Body of pancreas (tissue), 4 donors: ENCODE measurements around the gene PLCG2. TPM values are rescaled to one million over a fixed set of nuclear protein-coding genes. Genes with fewer than 3 reads are reported as not detected.

Source experiments
- ATAC-seq: fragments of 150-250 bp; one replicate; pipeline ENCODE4 v1.9.1; 2016
- DNase-seq, 4 donors: peaks; one replicate each; pipeline ENCODE4 v3.0.0-alpha.2; 2019
- H3K27ac ChIP-seq, 4 donors: fragments of 200-600 bp; sonication (generic); 1 replicate in 3 of 4; 2 replicates in 1 of 4; pipeline versions ENCODE4 v1.5.1 to v1.6.1; 2016 to 2019; ENCODE audit warnings: mild to moderate bottlenecking in 1 of 4, mixed read lengths in 1 of 4, moderate library complexity in 1 of 4
- H3K27me3 ChIP-seq, 2 donors: fragments of 200-600 bp; sonication (generic); one replicate each; pipeline ENCODE4 v1.6.0; 2016; ENCODE audit warnings: mild to moderate bottlenecking in 1 of 2
- H3K36me3 ChIP-seq, 2 donors: fragments of 200-600 bp; sonication (generic); replicated peaks in 1 of 2; 2 replicates each; pipeline ENCODE4 v1.5.1; 2016; ENCODE audit warnings: low read depth in 2 of 2; ENCODE audit not compliant: insufficient read depth in 1 of 2
- H3K4me1 ChIP-seq: fragments of 200-600 bp; sonication (generic); one replicate; pipeline ENCODE4 v1.6.0; 2016
- H3K4me3 ChIP-seq, 2 donors: fragments of 200-600 bp; sonication (generic); 1 replicate in 1 of 2; 2 replicates in 1 of 2; pipeline ENCODE4 v1.5.1; 2016 to 2019
- H3K9me3 ChIP-seq, 3 donors: fragments of 200-600 bp; sonication (generic); 1 replicate in 2 of 3; 2 replicates in 1 of 3; pipeline ENCODE4 v1.5.1; 2016
- CTCF ChIP-seq, 7 experiments: fragments of 450-650 bp in 4 of 7; fragments of 200-600 bp in 3 of 7; sonication (generic) in 3 of 7; IDR thresholded peaks; one replicate each; pipeline ENCODE4 v1.5.1; 2016 to 2019; ENCODE audit warnings: antibody characterized with exemption in 7 of 7
- POLR2A ChIP-seq, 3 donors: fragments of 450-650 bp; IDR thresholded peaks; one replicate each; pipeline ENCODE4 v1.6.1; 2016; ENCODE audit warnings: antibody characterized with exemption in 3 of 3, mild to moderate bottlenecking in 2 of 3
- WGBS, 2 donors: methylation state at CpG; one replicate each; pipeline ENCODE4 v1.1.5; 2017; 5-methylcytosine and 5-hydroxymethylcytosine counted together
- intact Hi-C: fragments of 100-400 bp; cut with DNase I; formaldehyde crosslinking; loops from one replicate; pipeline ENCODE4 v1.15.1; 2023
- total RNA-seq, 2 donors: library from RNA; depleted of rRNA; stranded (reverse); fragments of >200 nt; gene quantifications; one replicate each; pipeline ENCODE4 v1.1.0, GENCODE V29; 2016

The PLCG2 gene
- total RNA-seq, 2 donors from 2014 or later, result 6.7 to 9.6 TPM

GRCh38 chr16:81883235-81883634 is 104.1 kb downstream of the PLCG2 start:
- no peak for ATAC-seq
- Histone ChIP-seq H3K9me3 (no peaks in the 10 kb centered on the region), H3K27ac (no peak overlapping the region), H3K4me3 (no peak overlapping the region), H3K4me1 (no peaks in the 10 kb centered on the region), H3K27me3 (no peaks in the 10 kb centered on the region), H3K36me3 (no peaks in the 10 kb centered on the region)
- DNase-seq, result no peak
- intact Hi-C loops, result no loop called here
- WGBS, 2 donors, result 67 to 78% methylated on average over 4 to 6 of the region's 6 CpGs
- no peak for TF ChIP-seq POLR2A (IDR thresholded peaks at IDR 0.05)
- TF ChIP-seq CTCF (IDR thresholded peaks at IDR 0.05), result no peak

- no peaks in the 10 kb centered on the region for H3K4me1 ChIP-seq
- DNase-seq (peak in 3 of 4 donors; percentile 19 to 24 (median 20)), ATAC-seq (peak; percentile 38)
- no peak overlapping the region for H3K4me3 ChIP-seq
- WGBS, 2 donors, result 27 to 32% methylated on average over 8 to 9 of the region's 9 CpGs
- H3K9me3 ChIP-seq, result no peaks in the 10 kb centered on the region
- H3K27ac ChIP-seq, result no peak overlapping the region
- no peaks in the 10 kb centered on the region for H3K36me3 ChIP-seq
- TF ChIP-seq CTCF (IDR thresholded peaks at IDR 0.05) (peak; percentile 43 to 59 (median 50)), POLR2A (IDR thresholded peaks at IDR 0.05) (no peak)
- H3K27me3 ChIP-seq, result no peaks in the 10 kb centered on the region
- intact Hi-C loops, result no loop called here
Measured at GRCh38 chr16:81885976-81886586, 107.0 kb downstream of the PLCG2 start.

GRCh38 chr16:81888520-81889394 is 109.7 kb downstream of the PLCG2 start:
- DNase-seq, result no peak
- intact Hi-C loops, result no loop called here
- no peaks in the 10 kb centered on the region for H3K9me3 ChIP-seq
- no peak overlapping the region for H3K4me3 ChIP-seq
- no peak for TF ChIP-seq POLR2A (IDR thresholded peaks at IDR 0.05)
- TF ChIP-seq CTCF (IDR thresholded peaks at IDR 0.05), result no peak
- H3K27ac ChIP-seq, result no peak overlapping the region
- H3K36me3 ChIP-seq, result no peaks in the 10 kb centered on the region
- no peaks in the 10 kb centered on the region for H3K27me3 ChIP-seq
- no peaks in the 10 kb centered on the region for H3K4me1 ChIP-seq
- no peak for ATAC-seq
- WGBS, 2 donors, result 66 to 67% methylated on average over 16 of the region's 16 CpGs

- ATAC-seq (no peak), DNase-seq (no peak)
- intact Hi-C loops, result no loop called here
- Histone ChIP-seq H3K27me3 (no peaks in the 10 kb centered on the region), H3K36me3 (no peaks in the 10 kb centered on the region), H3K4me1 (no peaks in the 10 kb centered on the region), H3K9me3 (no peaks in the 10 kb centered on the region), H3K4me3 (no peak overlapping the region), H3K27ac (no peak overlapping the region)
- no peak for TF ChIP-seq POLR2A (IDR thresholded peaks at IDR 0.05)
- 66 to 76% methylated on average over 6 of the region's 6 CpGs for WGBS, 2 donors
Measured at GRCh38 chr16:81891736-81892364, 112.8 kb downstream of the PLCG2 start.

GRCh38 chr16:81894592-81894991 is 115.5 kb downstream of the PLCG2 start:
- TF ChIP-seq POLR2A (IDR thresholded peaks at IDR 0.05) (no peak), CTCF (IDR thresholded peaks at IDR 0.05) (no peak)
- Histone ChIP-seq H3K27me3 (no peaks in the 10 kb centered on the region), H3K4me1 (no peaks in the 10 kb centered on the region), H3K9me3 (no peaks in the 10 kb centered on the region), H3K27ac (no peak overlapping the region), H3K36me3 (no peaks in the 10 kb centered on the region), H3K4me3 (no peak overlapping the region)
- no peak for DNase-seq
- intact Hi-C loops, result no loop called here
- WGBS, 2 donors, result 75 to 82% methylated on average over 12 of the region's 12 CpGs
- no peak for ATAC-seq
